Endothelial cell of coronary artery (primary cell): ENCODE results near the gene HLA-DMA. TPM values are rescaled to one million over a fixed set of nuclear protein-coding genes. Genes with fewer than 3 reads are reported as not detected.

ENCODE experiments used
- total RNA-seq: library from RNA; depleted of rRNA; stranded (reverse); fragments of >200 nt; gene quantifications from 2 replicates; pipeline ENCODE4 v1.2.3, GENCODE V29; 2014

The HLA-DMA gene
- total RNA-seq, result 0.27 and 0.75 TPM in 2 replicates

DNA sequence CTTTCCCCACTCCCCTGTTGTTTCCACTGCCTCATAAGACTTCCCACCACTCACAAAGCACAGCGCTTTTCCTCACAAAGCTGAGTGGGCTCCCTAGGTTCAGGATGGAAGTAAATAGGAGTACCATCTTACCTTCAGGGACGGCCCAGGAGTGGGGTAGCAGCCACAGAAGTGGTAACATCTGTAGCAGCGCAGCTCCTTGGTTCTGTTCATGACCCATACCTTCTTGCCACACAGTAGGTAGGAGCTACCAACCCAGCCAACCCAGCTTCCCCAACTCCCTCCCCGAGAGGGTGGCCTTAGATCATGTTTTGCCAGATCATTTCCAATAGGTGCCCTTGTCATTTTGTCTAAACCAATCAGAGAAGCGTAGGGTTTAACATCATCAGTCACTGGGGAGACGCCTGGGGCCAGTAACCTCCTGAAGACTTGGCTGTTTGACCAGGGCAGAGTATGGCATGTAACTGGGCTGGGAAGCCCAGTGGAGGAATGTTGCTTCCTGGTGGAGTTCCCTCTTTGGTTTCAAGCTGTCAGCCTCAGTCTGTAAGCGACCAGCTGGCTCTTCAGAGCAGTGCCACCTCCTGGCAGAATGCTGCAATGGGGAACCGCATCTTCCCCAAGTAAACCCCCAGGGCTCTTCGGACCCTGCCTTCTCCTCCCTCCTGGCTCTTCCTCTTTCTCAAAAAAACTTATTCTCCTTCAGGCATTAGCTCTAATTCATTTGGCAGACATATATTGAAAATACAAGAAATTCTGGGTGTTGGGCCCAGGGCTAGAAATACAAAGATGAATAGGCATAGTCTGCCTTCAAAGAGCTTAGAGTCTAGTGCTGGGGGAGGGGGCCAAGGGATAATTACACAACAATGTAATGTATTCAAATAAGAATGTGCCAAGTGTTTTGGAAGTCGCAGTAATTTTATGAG lies at the start of gene HLA-DMA:
TSS of gene HLA-DMA (minus strand) at position 281 of the 923 bp plus-strand sequence. CDS start at position 220, 61 bp downstream.

GRCh38 chr6:32968093-32968866 lies 15.4 kb upstream of the HLA-DMA start, which contains the start of gene BRD2:
Gene BRD2 (plus strand): TSS chr6:32968594. CDS start chr6:32972899, 4,305 bp downstream.

GRCh38 chr6:32940656-32941213 lies 12.2 kb downstream of the HLA-DMA start, which contains the start of gene HLA-DMB:
Gene HLA-DMB (minus strand): TSS chr6:32941028. CDS start chr6:32940807, 221 bp downstream.

Other genes with a start within 250 kb of the HLA-DMA start
- not detected in 2 replicates for gene HLA-DQA2, start 211.7 kb downstream of the HLA-DMA start, total RNA-seq
- not detected in 2 replicates for gene HLA-DQB2, start 189.6 kb downstream of the HLA-DMA start, total RNA-seq
- gene HLA-DOB, start 136.1 kb downstream of the HLA-DMA start, total RNA-seq, result 0.47 TPM in 1 of 2 replicates, not detected in the other
- 36.6 and 42.7 TPM in 2 replicates for gene TAP2, start 114.4 kb downstream of the HLA-DMA start, total RNA-seq
- gene PSMB8, start 109.0 kb downstream of the HLA-DMA start, total RNA-seq, result 46.6 and 69.2 TPM in 2 replicates
- 35.1 and 52.2 TPM in 2 replicates for gene TAP1, start 99.4 kb downstream of the HLA-DMA start, total RNA-seq
- 8.6 and 32.4 TPM in 2 replicates for gene PSMB9, start 98.9 kb downstream of the HLA-DMA start, total RNA-seq
- 0.27 TPM in 1 of 2 replicates, not detected in the other for gene HLA-DMB, start 12.1 kb downstream of the HLA-DMA start, total RNA-seq
- gene BRD2, start 15.5 kb upstream of the HLA-DMA start, total RNA-seq, result 48.0 and 63.6 TPM in 2 replicates
- under 0.01 TPM in 1 of 2 replicates, not detected in the other for gene HLA-DOA, start 56.5 kb upstream of the HLA-DMA start, total RNA-seq
- 1.9 and 3.5 TPM in 2 replicates for gene HLA-DPA1, start 120.6 kb upstream of the HLA-DMA start, total RNA-seq
- gene HLA-DPB1, start 122.9 kb upstream of the HLA-DMA start, total RNA-seq, result 6.3 and 9.2 TPM in 2 replicates
- 0.09 and 0.19 TPM in 2 replicates for gene COL11A2, start 239.4 kb upstream of the HLA-DMA start, total RNA-seq
- 18.3 and 20.6 TPM in 2 replicates for gene RXRB, start 247.6 kb upstream of the HLA-DMA start, total RNA-seq
- gene SLC39A7, start 247.8 kb upstream of the HLA-DMA start, total RNA-seq, result 108 and 126 TPM in 2 replicates